K562 (cell line): ENCODE data around the gene ARPC2. TPM values are rescaled to one million over a fixed set of nuclear protein-coding genes. Genes with fewer than 3 reads are reported as not detected.

Experiments
- ARID1B ChIP-seq: fragments of 450-650 bp; IDR thresholded peaks from 2 replicates; pipeline ENCODE4 v1.6.1; 2016; ENCODE audit warnings: antibody characterized with exemption, mild to moderate bottlenecking, inconsistent platforms
- BRD4 ChIP-seq: fragments of 200-600 bp; sonication (generic); IDR thresholded peaks from 2 replicates; pipeline ENCODE4 v1.6.1; 2017; ENCODE audit warnings: inconsistent platforms
- CBX1 ChIP-seq: sonication (generic); IDR thresholded peaks from 2 replicates; pipeline ENCODE4 v1.6.1; 2016; ENCODE audit warnings: antibody characterized with exemption, low read depth, mild to moderate bottlenecking
- ETV1 ChIP-seq: fragments of 450-650 bp; conservative IDR thresholded peaks from 2 replicates; pipeline ENCODE4 v1.6.1; 2016; ENCODE audit warnings: missing genetic modification characterization, control low read depth, low read depth, missing compliant biosample characterization
- HCFC1 ChIP-seq: IDR thresholded peaks from 2 replicates; pipeline ENCODE4 v1.6.1; 2012; ENCODE audit warnings: low read depth, low read length, improper control_type of control experiment
- MTA1 ChIP-seq: fragments of 450-650 bp; IDR thresholded peaks from 2 replicates; pipeline ENCODE4 v1.6.1; 2017; ENCODE audit warnings: borderline replicate concordance
- NR2C2 ChIP-seq, 2 experiments: fragments of 200-800 bp in 1 of 2; sonication (Bioruptor generic) in 1 of 2; sonication (generic) in 1 of 2; formaldehyde crosslinking in 1 of 2; IDR thresholded peaks; 2 replicates each; pipeline versions ENCODE4 v1.6.1 to v1.8.0; 2016 to 2022; ENCODE audit warnings: mild to moderate bottlenecking in 1 of 2, missing compliant biosample characterization in 1 of 2, missing genetic modification characterization in 1 of 2, missing genetic modification reagents in 1 of 2
- SIN3B ChIP-seq: fragments of 450-650 bp; IDR thresholded peaks from 2 replicates; pipeline ENCODE4 v1.6.1; 2017; ENCODE audit warnings: low read depth, mild to moderate bottlenecking, moderate library complexity
- SREBF1 ChIP-seq: fragments of 150-350 bp; IDR thresholded peaks from 2 replicates; pipeline ENCODE4 v1.6.1; 2014; ENCODE audit warnings: antibody characterized with exemption, low read depth, low read length, borderline replicate concordance
- ZBTB33 ChIP-seq: sonication (generic); formaldehyde crosslinking; IDR thresholded peaks from 2 replicates; pipeline ENCODE4 v1.8.1; 2023; ENCODE audit warnings: mild to moderate bottlenecking, missing genetic modification reagents
- ZKSCAN1 ChIP-seq: fragments of 150-350 bp; IDR thresholded peaks from 2 replicates; pipeline ENCODE4 v1.6.1; 2016; ENCODE audit warnings: low read depth, low read length
- ZNF408 ChIP-seq: fragments of 250-450 bp; sonication (Bioruptor Pico); IDR thresholded peaks from 2 replicates; pipeline ENCODE4 v1.4.0; 2020; ENCODE audit warnings: low read depth, mild to moderate bottlenecking, moderate library complexity
- ZNF41 ChIP-seq: fragments of 250-450 bp; sonication (Bioruptor Pico); conservative IDR thresholded peaks from 2 replicates; pipeline ENCODE4 v1.4.0; 2020; ENCODE audit warnings: mild to moderate bottlenecking
- ZNF551 ChIP-seq: fragments of 250-450 bp; sonication (Bioruptor Pico); IDR thresholded peaks from 2 replicates; pipeline ENCODE4 v1.5.0; 2021; ENCODE audit warnings: mild to moderate bottlenecking, moderate library complexity
- polyA plus RNA-seq, 8 experiments: library from polyadenylated mRNA; depleted of rRNA in 4 of 8; stranded (reverse) in 5 of 8; unstranded in 3 of 8; fragments of >200 nt; fragmentation: Nextera tagmentation in 2 of 8; fragmentation: Illumina TruSeq in 1 of 8; extraction: Ambion mirVana in 2 of 8; extraction: Trizol in 1 of 8; gene quantifications; 2 replicates each; pipeline versions ENCODE4 v1.2.1 to v1.2.3, GENCODE V29; 2011 to 2014; ENCODE audit warnings: inconsistent platforms in 1 of 8, missing spikeins in 1 of 8
- total RNA-seq, 7 experiments: library from RNA; depleted of rRNA in 6 of 7; stranded (reverse); fragments of >200 nt in 6 of 7; fragmentation: Illumina TruSeq in 2 of 7; extraction: Trizol in 2 of 7; gene quantifications; 2 replicates each; pipeline versions ENCODE4 v1.2.1 to v1.2.3, GENCODE V29; 2011 to 2021; ENCODE audit warnings: low replicate concordance in 1 of 7
- TF ChIP-seq, protein P1 (sequence below): sonication (generic); formaldehyde crosslinking; IDR thresholded peaks from 2 replicates; pipeline ENCODE4 v1.8.0; 2022; ENCODE audit warnings: mild to moderate bottlenecking, missing genetic modification reagents
- TF ChIP-seq, protein P2 (sequence below): fragments of 450-650 bp; IDR thresholded peaks from 2 replicates; pipeline ENCODE4 v1.6.1; 2017; ENCODE audit warnings: antibody characterized with exemption, mild to moderate bottlenecking

ARPC2 gene
- total and polyA plus RNA-seq, 9 of the 15 experiments (the other 6 are each of a cell fraction or from before 2014, with no cell fraction given), result 81.9 to 187 (median 103) TPM

DNA sequence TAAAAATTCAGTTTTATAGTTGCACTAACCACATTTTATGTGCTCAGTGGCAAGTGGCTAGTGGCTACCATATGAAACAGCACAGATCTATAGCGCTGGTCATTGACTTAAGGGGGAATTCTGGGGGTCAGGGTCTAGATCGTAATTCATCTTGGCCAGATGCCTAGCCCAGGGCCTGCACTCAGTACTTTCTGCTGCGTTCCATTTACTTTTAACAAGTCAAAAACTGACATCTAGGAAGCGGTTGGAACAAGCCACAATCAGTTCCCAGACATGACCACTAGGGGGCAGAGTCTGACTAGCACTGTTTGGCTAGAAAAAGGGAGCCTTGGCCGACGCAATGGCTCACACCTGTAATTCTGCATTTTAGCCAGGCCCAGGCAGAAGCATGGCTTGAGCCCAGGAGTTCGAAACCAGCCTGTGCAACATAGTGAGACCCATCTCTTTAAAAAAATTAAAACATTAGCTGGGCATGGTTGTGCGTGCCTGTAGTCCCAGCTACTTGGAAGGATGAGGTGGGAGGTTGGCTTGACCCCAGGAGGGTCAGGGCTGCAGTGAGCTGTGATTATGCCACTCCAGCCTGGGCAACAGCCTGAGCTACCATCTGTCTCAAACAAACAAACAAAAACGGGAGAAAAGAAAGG lies 84.3 kb downstream of the ARPC2 start (continued):
- TF ChIP-seq ZNF551 (CRISPR knock-in tag) (no peak), MTA1 (no peak), ZBTB33 (CRISPR knock-in tag) (no peak), ZNF408 (CRISPR knock-in tag) (no peak), ZNF41 (no peak), ZKSCAN1 (no peak), NR2C2 (CRISPR knock-in tag; IDR thresholded peaks at IDR 0.05) (no peak), NR2C2 (tag; IDR thresholded peaks at IDR 0.05) (no peak), HCFC1 (no peak), BRD4 (no peak), SIN3B (no peak), CBX1 (no peak), SREBF1 (no peak), ETV1 (tag) (no peak; the same call in 1 of the 2 replicates), ARID1B (no peak)
- TF ChIP-seq, protein P1, sequence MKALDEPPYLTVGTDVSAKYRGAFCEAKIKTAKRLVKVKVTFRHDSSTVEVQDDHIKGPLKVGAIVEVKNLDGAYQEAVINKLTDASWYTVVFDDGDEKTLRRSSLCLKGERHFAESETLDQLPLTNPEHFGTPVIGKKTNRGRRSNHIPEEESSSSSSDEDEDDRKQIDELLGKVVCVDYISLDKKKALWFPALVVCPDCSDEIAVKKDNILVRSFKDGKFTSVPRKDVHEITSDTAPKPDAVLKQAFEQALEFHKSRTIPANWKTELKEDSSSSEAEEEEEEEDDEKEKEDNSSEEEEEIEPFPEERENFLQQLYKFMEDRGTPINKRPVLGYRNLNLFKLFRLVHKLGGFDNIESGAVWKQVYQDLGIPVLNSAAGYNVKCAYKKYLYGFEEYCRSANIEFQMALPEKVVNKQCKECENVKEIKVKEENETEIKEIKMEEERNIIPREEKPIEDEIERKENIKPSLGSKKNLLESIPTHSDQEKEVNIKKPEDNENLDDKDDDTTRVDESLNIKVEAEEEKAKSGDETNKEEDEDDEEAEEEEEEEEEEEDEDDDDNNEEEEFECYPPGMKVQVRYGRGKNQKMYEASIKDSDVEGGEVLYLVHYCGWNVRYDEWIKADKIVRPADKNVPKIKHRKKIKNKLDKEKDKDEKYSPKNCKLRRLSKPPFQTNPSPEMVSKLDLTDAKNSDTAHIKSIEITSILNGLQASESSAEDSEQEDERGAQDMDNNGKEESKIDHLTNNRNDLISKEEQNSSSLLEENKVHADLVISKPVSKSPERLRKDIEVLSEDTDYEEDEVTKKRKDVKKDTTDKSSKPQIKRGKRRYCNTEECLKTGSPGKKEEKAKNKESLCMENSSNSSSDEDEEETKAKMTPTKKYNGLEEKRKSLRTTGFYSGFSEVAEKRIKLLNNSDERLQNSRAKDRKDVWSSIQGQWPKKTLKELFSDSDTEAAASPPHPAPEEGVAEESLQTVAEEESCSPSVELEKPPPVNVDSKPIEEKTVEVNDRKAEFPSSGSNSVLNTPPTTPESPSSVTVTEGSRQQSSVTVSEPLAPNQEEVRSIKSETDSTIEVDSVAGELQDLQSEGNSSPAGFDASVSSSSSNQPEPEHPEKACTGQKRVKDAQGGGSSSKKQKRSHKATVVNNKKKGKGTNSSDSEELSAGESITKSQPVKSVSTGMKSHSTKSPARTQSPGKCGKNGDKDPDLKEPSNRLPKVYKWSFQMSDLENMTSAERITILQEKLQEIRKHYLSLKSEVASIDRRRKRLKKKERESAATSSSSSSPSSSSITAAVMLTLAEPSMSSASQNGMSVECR, result no peak
- TF ChIP-seq, protein P2, sequence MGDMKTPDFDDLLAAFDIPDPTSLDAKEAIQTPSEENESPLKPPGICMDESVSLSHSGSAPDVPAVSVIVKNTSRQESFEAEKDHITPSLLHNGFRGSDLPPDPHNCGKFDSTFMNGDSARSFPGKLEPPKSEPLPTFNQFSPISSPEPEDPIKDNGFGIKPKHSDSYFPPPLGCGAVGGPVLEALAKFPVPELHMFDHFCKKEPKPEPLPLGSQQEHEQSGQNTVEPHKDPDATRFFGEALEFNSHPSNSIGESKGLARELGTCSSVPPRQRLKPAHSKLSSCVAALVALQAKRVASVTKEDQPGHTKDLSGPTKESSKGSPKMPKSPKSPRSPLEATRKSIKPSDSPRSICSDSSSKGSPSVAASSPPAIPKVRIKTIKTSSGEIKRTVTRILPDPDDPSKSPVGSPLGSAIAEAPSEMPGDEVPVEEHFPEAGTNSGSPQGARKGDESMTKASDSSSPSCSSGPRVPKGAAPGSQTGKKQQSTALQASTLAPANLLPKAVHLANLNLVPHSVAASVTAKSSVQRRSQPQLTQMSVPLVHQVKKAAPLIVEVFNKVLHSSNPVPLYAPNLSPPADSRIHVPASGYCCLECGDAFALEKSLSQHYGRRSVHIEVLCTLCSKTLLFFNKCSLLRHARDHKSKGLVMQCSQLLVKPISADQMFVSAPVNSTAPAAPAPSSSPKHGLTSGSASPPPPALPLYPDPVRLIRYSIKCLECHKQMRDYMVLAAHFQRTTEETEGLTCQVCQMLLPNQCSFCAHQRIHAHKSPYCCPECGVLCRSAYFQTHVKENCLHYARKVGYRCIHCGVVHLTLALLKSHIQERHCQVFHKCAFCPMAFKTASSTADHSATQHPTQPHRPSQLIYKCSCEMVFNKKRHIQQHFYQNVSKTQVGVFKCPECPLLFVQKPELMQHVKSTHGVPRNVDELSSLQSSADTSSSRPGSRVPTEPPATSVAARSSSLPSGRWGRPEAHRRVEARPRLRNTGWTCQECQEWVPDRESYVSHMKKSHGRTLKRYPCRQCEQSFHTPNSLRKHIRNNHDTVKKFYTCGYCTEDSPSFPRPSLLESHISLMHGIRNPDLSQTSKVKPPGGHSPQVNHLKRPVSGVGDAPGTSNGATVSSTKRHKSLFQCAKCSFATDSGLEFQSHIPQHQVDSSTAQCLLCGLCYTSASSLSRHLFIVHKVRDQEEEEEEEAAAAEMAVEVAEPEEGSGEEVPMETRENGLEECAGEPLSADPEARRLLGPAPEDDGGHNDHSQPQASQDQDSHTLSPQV, result peak; percentile 34; the same call in 1 of the 2 replicates
